ENCODE data around the gene GRB2.

DNA sequence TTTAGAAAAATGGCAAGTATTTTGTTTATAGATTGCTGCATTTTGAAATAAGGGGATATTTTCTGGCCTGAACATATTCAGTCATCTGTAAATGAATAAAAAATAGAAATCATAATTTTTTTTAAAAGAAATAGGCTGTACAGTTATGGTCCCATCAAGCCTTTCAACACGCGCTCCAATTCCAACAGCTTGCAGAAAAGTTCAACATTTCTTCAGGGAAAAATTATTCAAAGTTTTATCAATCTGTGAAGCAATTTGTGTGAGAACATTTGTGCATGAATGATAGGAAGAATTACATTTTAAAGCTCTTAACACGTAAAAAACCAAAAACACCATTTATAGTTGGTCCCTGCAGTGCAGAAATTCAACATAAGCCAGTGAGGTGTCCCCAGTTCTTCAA, 65.5 kb downstream of the GRB2 start:
- TF ChIP-seq, protein P1, sequence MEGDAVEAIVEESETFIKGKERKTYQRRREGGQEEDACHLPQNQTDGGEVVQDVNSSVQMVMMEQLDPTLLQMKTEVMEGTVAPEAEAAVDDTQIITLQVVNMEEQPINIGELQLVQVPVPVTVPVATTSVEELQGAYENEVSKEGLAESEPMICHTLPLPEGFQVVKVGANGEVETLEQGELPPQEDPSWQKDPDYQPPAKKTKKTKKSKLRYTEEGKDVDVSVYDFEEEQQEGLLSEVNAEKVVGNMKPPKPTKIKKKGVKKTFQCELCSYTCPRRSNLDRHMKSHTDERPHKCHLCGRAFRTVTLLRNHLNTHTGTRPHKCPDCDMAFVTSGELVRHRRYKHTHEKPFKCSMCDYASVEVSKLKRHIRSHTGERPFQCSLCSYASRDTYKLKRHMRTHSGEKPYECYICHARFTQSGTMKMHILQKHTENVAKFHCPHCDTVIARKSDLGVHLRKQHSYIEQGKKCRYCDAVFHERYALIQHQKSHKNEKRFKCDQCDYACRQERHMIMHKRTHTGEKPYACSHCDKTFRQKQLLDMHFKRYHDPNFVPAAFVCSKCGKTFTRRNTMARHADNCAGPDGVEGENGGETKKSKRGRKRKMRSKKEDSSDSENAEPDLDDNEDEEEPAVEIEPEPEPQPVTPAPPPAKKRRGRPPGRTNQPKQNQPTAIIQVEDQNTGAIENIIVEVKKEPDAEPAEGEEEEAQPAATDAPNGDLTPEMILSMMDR (IDR thresholded peaks at IDR 0.05), result no peak
- TF ChIP-seq ELF4 (CRISPR knock-in tag; IDR thresholded peaks at IDR 0.05; ENCODE audit: low read depth), result no peak
- TF ChIP-seq IRF2 (CRISPR knock-in tag; IDR thresholded peaks at IDR 0.05; ENCODE audit: borderline replicate concordance, low read depth), result no peak
- no peak for TF ChIP-seq KAT7 (CRISPR knock-in tag; IDR thresholded peaks at IDR 0.05; ENCODE audit: borderline replicate concordance)
- TF ChIP-seq JUN (CRISPR knock-in tag; IDR thresholded peaks at IDR 0.05), result no peak
- TF ChIP-seq, protein P2, sequence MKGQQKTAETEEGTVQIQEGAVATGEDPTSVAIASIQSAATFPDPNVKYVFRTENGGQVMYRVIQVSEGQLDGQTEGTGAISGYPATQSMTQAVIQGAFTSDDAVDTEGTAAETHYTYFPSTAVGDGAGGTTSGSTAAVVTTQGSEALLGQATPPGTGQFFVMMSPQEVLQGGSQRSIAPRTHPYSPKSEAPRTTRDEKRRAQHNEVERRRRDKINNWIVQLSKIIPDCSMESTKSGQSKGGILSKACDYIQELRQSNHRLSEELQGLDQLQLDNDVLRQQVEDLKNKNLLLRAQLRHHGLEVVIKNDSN (CRISPR knock-in tag; IDR thresholded peaks at IDR 0.05), result no peak
- TF ChIP-seq SP1 (CRISPR knock-in tag; conservative IDR thresholded peaks at IDR 0.05), result no peak
- TF ChIP-seq, protein P3, sequence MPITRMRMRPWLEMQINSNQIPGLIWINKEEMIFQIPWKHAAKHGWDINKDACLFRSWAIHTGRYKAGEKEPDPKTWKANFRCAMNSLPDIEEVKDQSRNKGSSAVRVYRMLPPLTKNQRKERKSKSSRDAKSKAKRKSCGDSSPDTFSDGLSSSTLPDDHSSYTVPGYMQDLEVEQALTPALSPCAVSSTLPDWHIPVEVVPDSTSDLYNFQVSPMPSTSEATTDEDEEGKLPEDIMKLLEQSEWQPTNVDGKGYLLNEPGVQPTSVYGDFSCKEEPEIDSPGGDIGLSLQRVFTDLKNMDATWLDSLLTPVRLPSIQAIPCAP (CRISPR knock-in tag; IDR thresholded peaks at IDR 0.05), result no peak
- TF ChIP-seq CREB1 (CRISPR knock-in tag; IDR thresholded peaks at IDR 0.05), result no peak
- TF ChIP-seq, protein P4, sequence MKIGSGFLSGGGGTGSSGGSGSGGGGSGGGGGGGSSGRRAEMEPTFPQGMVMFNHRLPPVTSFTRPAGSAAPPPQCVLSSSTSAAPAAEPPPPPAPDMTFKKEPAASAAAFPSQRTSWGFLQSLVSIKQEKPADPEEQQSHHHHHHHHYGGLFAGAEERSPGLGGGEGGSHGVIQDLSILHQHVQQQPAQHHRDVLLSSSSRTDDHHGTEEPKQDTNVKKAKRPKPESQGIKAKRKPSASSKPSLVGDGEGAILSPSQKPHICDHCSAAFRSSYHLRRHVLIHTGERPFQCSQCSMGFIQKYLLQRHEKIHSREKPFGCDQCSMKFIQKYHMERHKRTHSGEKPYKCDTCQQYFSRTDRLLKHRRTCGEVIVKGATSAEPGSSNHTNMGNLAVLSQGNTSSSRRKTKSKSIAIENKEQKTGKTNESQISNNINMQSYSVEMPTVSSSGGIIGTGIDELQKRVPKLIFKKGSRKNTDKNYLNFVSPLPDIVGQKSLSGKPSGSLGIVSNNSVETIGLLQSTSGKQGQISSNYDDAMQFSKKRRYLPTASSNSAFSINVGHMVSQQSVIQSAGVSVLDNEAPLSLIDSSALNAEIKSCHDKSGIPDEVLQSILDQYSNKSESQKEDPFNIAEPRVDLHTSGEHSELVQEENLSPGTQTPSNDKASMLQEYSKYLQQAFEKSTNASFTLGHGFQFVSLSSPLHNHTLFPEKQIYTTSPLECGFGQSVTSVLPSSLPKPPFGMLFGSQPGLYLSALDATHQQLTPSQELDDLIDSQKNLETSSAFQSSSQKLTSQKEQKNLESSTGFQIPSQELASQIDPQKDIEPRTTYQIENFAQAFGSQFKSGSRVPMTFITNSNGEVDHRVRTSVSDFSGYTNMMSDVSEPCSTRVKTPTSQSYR (CRISPR knock-in tag; IDR thresholded peaks at IDR 0.05), result no peak
- TF ChIP-seq NFATC4 (CRISPR knock-in tag; IDR thresholded peaks at IDR 0.05), result no peak
